ENCODE data around the gene DDC. TPM values are rescaled to one million over a fixed set of nuclear protein-coding genes. Genes with fewer than 3 reads are reported as not detected.

The DDC gene, protein sequence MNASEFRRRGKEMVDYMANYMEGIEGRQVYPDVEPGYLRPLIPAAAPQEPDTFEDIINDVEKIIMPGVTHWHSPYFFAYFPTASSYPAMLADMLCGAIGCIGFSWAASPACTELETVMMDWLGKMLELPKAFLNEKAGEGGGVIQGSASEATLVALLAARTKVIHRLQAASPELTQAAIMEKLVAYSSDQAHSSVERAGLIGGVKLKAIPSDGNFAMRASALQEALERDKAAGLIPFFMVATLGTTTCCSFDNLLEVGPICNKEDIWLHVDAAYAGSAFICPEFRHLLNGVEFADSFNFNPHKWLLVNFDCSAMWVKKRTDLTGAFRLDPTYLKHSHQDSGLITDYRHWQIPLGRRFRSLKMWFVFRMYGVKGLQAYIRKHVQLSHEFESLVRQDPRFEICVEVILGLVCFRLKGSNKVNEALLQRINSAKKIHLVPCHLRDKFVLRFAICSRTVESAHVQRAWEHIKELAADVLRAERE
- polyA plus RNA-seq (2013, experiment 1 of 2): 15.8 TPM
- 10.7 TPM for polyA plus RNA-seq (2013, experiment 2 of 2)

DNA sequence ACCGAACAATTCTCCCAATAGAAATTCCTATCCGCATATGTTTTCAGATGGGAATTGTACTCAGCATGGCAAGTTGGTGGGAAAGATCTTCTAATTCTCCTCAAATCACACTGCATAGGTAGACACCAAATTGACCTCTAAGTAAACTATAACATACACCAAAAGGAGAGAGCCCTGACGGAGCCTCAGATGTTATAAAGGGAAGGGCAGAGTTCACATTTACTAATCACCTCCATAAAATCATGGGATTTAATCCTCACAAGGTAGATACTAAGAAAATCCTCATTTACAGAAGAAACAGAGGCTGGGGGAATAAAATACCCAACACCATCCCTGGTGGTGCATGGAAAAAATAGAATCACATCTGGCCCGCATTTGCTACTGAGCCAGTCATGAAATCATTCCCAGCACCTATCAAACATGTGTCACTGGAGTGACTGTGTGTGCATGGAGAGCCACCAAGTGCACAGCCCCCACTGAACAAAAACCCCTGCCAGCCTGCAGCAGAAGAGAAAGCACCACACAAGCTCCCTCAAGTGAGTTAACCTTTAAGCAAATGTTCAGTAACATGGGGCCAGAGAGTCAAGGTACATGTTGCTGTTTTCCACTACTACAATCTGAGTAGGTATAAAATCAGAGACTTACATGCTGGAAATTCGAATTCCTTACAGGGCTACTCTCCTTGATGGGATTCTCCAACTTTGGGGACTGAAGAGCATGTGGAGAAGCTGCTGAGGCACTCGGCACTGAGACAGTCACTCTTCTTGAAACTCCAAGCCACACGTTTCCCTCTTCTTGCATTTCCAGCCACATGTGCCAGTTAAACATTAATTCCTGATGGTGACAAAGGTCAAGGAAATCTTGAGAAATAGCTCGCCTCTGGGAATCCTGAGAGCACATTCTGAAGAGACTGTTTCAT is at the start of gene DDC:
TSS of gene DDC (minus strand) at position 766 of the 919 bp plus-strand sequence. CDS start 21,320 bp downstream, outside the sequence.
- no peaks in the 10 kb centered on the region for H3K36me3 ChIP-seq (ENCODE audit: control insufficient read depth, insufficient read depth, low read length)
- no peak within 1 kb of the TSS for H3K4me3 ChIP-seq (ENCODE audit: extremely low read depth, insufficient read depth, low read length, poor library complexity, severe bottlenecking)
- H3K9me3 ChIP-seq (ENCODE audit: control insufficient read depth, low read length): no peaks in the 10 kb centered on the region
- H3K27ac ChIP-seq (ENCODE audit: low read depth, low read length, severe bottlenecking): no peak within 1 kb of the TSS
- 77 to 81% methylated on average over 3 to 4 of the region's 8 CpGs for WGBS, 2 experiments (ENCODE audit: insufficient coverage in 2 of 2)
- H3K4me1 ChIP-seq (ENCODE audit: control insufficient read depth, insufficient read depth, low read length, poor library complexity, severe bottlenecking): no peaks in the 10 kb centered on the region

DNA sequence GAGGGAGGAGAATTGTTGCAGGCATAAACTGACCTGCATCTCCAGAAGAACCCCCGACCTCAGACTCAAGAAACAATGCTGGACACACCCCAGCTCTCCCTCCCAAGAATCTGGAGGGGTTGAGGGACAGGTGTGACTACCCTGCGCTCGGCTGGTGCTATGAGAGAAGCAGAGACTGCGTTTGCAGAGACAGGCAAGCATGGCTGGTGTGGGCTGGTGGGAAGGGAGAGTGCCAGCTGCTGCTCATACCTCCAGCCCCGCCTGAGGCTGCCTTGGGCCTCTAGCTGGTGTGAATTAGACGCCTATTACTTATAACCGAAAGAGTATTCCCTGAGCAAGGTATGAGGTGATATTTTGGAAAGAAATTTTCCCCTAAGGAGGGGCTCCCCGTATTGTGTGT is 48.3 kb upstream of the DDC start:
- WGBS, 2 experiments (ENCODE audit: insufficient coverage in 2 of 2): 97 to 100% methylated on average over 3 to 7 of the region's 8 CpGs
- H3K4me3 ChIP-seq (ENCODE audit: extremely low read depth, insufficient read depth, low read length, poor library complexity, severe bottlenecking): no peak overlapping the region
- H3K36me3 ChIP-seq (ENCODE audit: control insufficient read depth, insufficient read depth, low read length): peaks cover 90% of the 10 kb centered on the region
- H3K9me3 ChIP-seq (ENCODE audit: control insufficient read depth, low read length): no peaks in the 10 kb centered on the region
- no peaks in the 10 kb centered on the region for H3K4me1 ChIP-seq (ENCODE audit: control insufficient read depth, insufficient read depth, low read length, poor library complexity, severe bottlenecking)
- no peak overlapping the region for H3K27ac ChIP-seq (ENCODE audit: low read depth, low read length, severe bottlenecking)

DNA sequence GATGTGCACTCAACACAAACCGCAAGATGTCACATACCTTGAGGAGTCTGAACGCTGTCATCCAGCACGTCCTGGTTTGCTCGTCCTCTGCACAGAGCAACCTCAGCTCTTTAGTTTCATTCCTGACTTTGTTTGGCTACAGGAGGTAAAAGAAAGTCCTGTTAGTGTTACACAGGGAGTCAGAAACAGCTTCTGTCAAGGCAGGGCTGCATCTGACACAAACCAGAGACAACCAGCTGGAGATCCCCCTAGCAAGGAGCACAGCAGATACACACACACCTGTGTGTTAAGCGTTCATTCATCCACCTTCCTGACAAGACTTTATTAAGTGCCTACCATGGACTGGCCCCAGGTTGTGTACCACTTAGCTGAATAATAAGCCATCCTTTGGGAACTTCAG is 47.5 kb upstream of the DDC start:
- WGBS, 2 experiments (ENCODE audit: insufficient coverage in 2 of 2): 99 to 100% methylated on average over 4 of the region's 5 CpGs

DNA sequence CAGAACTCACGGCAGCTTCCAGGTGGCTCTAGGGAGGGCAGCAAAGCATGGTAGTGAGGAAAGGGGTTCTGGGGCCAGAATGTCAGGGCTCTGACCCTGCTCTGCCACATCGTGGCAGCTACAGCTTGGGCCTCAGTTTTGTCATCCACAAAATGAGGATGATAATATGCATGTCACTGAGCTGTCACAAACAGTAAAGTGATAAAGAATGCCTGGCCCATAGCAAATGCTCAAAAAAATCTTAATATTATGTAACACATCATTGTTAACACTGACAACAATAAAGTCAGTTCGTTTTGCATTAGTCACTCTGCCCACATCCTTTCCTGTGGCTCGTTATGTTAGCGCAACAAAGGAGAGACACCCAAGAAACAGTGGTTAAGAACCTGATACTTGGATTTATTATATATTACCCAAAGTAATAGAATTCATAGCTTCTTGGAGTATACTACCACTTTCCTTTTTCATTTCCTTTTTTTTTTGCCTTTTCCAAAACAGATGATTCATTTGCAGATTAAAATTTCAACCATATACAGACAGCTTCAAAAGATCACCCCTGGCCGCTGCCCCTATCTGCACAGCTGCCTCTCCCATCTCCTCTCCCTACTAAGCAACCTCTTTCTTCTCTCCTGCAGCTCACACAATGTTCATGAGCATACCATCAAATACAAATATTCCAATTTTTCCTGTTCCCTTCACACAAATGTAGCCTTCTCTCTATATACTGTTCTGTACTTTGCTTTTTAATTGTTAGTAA is 45.5 kb upstream of the DDC start:
- no peaks in the 10 kb centered on the region for H3K9me3 ChIP-seq (ENCODE audit: control insufficient read depth, low read length)
- H3K27ac ChIP-seq (ENCODE audit: low read depth, low read length, severe bottlenecking): no peak overlapping the region
- WGBS, 2 experiments (ENCODE audit: insufficient coverage in 2 of 2): 86 to 100% methylated on average over 3 of the region's 6 CpGs
- peaks cover 91% of the 10 kb centered on the region for H3K36me3 ChIP-seq (ENCODE audit: control insufficient read depth, insufficient read depth, low read length)
- no peak overlapping the region for H3K4me3 ChIP-seq (ENCODE audit: extremely low read depth, insufficient read depth, low read length, poor library complexity, severe bottlenecking)
- no peaks in the 10 kb centered on the region for H3K4me1 ChIP-seq (ENCODE audit: control insufficient read depth, insufficient read depth, low read length, poor library complexity, severe bottlenecking)

More for the DNA sequence above, 47.5 kb upstream of the DDC start:
- H3K9me3 ChIP-seq (ENCODE audit: control insufficient read depth, low read length): no peaks in the 10 kb centered on the region
- H3K4me3 ChIP-seq (ENCODE audit: extremely low read depth, insufficient read depth, low read length, poor library complexity, severe bottlenecking): no peak overlapping the region
- H3K36me3 ChIP-seq (ENCODE audit: control insufficient read depth, insufficient read depth, low read length): peaks cover 91% of the 10 kb centered on the region
- H3K27ac ChIP-seq (ENCODE audit: low read depth, low read length, severe bottlenecking): no peak overlapping the region
- no peaks in the 10 kb centered on the region for H3K4me1 ChIP-seq (ENCODE audit: control insufficient read depth, insufficient read depth, low read length, poor library complexity, severe bottlenecking)

DNA sequence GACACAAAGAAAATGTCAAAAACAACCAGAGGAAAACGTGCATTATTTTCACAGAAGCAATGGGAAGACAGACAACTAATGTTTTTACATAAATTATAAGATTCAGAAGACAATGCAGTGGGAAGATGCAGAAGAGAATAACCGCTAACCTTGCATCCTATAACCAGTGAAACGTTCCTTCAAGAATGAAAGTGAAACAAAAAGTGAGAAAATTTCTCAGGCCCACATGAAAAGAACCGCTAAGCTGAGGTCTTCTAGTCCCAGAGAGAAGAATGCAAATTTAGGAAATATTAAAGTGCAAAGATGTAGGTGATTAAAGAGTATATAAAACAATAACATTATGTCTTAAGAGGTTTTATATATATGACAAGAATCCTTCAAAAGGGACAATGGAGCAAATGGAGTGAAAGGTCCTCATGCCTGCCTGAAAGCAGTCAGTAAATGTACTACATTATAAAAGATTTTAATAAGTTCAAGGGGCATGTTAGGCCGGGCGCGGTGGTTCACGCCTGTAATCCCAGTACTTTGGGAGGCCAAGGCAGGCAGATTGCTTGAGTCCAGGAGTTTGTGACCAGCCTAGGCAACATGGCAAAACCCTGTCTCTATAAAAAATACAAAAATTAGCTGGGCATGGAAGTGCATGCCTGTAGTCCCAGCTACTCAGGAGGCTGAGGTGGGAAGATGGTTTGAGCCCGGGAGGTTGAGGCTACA is 43.1 kb upstream of the DDC start:
- no peaks in the 10 kb centered on the region for H3K4me1 ChIP-seq (ENCODE audit: control insufficient read depth, insufficient read depth, low read length, poor library complexity, severe bottlenecking)
- WGBS, 2 experiments (ENCODE audit: insufficient coverage in 2 of 2): 93% methylated on average over 4 to 5 of the region's 9 CpGs
- H3K4me3 ChIP-seq (ENCODE audit: extremely low read depth, insufficient read depth, low read length, poor library complexity, severe bottlenecking): no peak overlapping the region
- H3K9me3 ChIP-seq (ENCODE audit: control insufficient read depth, low read length): no peaks in the 10 kb centered on the region
- H3K36me3 ChIP-seq (ENCODE audit: control insufficient read depth, insufficient read depth, low read length): peaks cover 92% of the 10 kb centered on the region
- H3K27ac ChIP-seq (ENCODE audit: low read depth, low read length, severe bottlenecking): no peak overlapping the region

DNA sequence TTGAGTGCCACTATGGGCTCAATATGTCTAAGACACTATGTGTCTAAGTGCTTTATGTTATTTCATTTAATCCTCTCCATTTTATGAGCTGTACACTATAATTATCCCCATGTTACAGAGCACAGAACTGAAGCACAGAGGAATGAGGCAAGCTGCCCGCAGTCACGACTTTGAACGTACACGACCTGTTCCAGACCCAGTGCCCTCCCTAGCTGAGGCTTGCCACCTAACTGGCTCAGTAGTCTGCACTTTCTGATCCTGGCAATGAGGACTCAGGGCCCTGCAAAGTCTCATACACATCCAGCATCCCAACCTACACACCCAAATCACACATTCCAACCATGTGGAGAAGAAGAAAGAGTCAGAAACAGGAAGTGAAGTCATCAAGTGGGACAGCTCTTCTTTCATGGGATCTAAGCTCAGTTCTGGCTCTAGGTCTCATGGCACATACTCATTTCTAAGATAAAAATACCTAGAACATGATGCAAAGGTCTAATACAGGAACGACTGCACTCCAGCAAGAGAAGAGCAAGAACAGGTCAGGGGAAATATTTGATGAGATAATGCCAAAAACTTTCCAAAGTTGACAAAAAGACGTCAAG is 42.4 kb upstream of the DDC start:
- H3K36me3 ChIP-seq (ENCODE audit: control insufficient read depth, insufficient read depth, low read length): peaks cover 92% of the 10 kb centered on the region
- no peaks in the 10 kb centered on the region for H3K9me3 ChIP-seq (ENCODE audit: control insufficient read depth, low read length)
- H3K4me3 ChIP-seq (ENCODE audit: extremely low read depth, insufficient read depth, low read length, poor library complexity, severe bottlenecking): no peak overlapping the region
- no peaks in the 10 kb centered on the region for H3K4me1 ChIP-seq (ENCODE audit: control insufficient read depth, insufficient read depth, low read length, poor library complexity, severe bottlenecking)
- 94 to 100% methylated on average over 4 to 5 of the region's 6 CpGs for WGBS, 2 experiments (ENCODE audit: insufficient coverage in 2 of 2)
- no peak overlapping the region for H3K27ac ChIP-seq (ENCODE audit: low read depth, low read length, severe bottlenecking)

DNA sequence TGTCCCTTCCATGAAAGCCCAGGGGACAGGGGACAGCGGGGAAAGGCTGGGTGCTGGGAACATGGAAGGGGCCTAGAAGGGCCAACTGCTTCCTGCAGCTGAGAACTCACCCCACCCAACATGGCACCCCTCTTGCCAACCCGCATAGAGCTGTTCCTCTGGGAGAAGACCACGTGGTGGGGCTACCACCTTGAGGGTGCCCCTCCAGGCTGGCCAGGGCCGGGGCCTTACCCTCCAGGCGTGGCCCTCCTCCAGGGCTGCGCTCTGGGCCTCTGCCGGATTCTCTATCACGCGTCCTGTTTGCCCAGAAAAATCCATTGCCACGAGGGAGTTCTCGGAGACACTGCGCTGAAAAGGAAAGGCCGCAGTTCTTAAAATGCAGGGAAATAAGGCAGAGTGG is 39.9 kb upstream of the DDC start:
- Histone ChIP-seq H3K4me3 (ENCODE audit: extremely low read depth, insufficient read depth, low read length, poor library complexity, severe bottlenecking) (no peak overlapping the region), H3K9me3 (ENCODE audit: control insufficient read depth, low read length) (no peaks in the 10 kb centered on the region), H3K4me1 (ENCODE audit: control insufficient read depth, insufficient read depth, low read length, poor library complexity, severe bottlenecking) (no peaks in the 10 kb centered on the region), H3K27ac (ENCODE audit: low read depth, low read length, severe bottlenecking) (no peak overlapping the region), H3K36me3 (ENCODE audit: control insufficient read depth, insufficient read depth, low read length) (peaks cover 78% of the 10 kb centered on the region)
- WGBS, 2 experiments (ENCODE audit: insufficient coverage in 2 of 2): 94 to 98% methylated on average over 10 to 13 of the region's 13 CpGs

DNA sequence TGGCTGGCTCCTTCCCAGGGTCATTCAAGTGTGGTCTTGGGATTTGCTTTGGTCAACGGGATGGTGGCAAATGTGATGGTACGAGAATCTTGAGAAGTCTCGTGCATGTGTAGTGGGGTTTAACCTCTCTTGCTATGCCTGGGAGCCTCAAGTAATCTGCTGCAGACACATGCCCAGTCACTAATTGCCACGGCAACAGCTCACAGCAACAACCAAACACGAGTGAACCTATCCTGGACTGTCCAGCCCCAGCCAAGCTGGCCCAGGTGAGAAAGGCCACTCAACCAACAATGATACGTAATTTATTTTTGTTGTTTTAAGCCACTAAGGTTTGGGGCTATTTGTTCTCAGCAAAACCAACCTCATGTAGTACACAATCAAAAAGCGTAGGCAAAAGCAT is 38.1 kb upstream of the DDC start:
- 95 to 97% methylated on average over 5 to 6 of the region's 7 CpGs for WGBS, 2 experiments (ENCODE audit: insufficient coverage in 2 of 2)
- peaks cover 81% of the 10 kb centered on the region for H3K36me3 ChIP-seq (ENCODE audit: control insufficient read depth, insufficient read depth, low read length)
- no peaks in the 10 kb centered on the region for H3K4me1 ChIP-seq (ENCODE audit: control insufficient read depth, insufficient read depth, low read length, poor library complexity, severe bottlenecking)
- no peak overlapping the region for H3K4me3 ChIP-seq (ENCODE audit: extremely low read depth, insufficient read depth, low read length, poor library complexity, severe bottlenecking)
- no peak overlapping the region for H3K27ac ChIP-seq (ENCODE audit: low read depth, low read length, severe bottlenecking)
- H3K9me3 ChIP-seq (ENCODE audit: control insufficient read depth, low read length): no peaks in the 10 kb centered on the region

DNA sequence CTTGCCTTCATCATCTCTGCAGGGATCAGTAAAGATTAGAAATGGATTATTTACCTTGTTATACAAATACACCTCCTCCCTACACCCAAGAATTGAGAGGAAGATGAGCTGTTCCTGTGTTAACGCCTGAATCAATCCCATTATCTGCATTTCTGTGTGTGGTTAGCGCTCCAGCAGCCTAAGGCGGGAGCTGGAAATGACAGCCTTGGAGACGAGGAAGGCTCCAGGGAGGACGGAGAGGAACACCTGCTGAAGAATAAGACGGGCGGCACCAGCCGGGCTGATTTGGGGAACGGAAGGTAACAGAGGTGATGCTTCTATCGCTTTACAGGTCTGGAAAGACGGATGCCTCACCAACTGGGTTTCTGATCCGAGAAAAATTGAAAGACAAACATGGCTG is 34.2 kb upstream of the DDC start:
- H3K27ac ChIP-seq (ENCODE audit: low read depth, low read length, severe bottlenecking): no peak overlapping the region
- no peak overlapping the region for H3K4me3 ChIP-seq (ENCODE audit: extremely low read depth, insufficient read depth, low read length, poor library complexity, severe bottlenecking)
- H3K36me3 ChIP-seq (ENCODE audit: control insufficient read depth, insufficient read depth, low read length): peaks cover 78% of the 10 kb centered on the region
- no peaks in the 10 kb centered on the region for H3K9me3 ChIP-seq (ENCODE audit: control insufficient read depth, low read length)
- WGBS, 2 experiments (ENCODE audit: insufficient coverage in 2 of 2): 97 to 98% methylated on average over 12 of the region's 12 CpGs
- H3K4me1 ChIP-seq (ENCODE audit: control insufficient read depth, insufficient read depth, low read length, poor library complexity, severe bottlenecking): no peaks in the 10 kb centered on the region
